GM19397 (cell line): ENCODE results near the gene CHMP4B.

Experiments
- ATAC-seq: cut with Tn5 transposase; IDR thresholded peaks from one replicate; pipeline ENCODE4 v1.9.1; 2021; ENCODE audit warnings: mild to moderate bottlenecking, moderate library complexity; ENCODE audit not compliant: unreplicated experiment

Gene CHMP4B, protein sequence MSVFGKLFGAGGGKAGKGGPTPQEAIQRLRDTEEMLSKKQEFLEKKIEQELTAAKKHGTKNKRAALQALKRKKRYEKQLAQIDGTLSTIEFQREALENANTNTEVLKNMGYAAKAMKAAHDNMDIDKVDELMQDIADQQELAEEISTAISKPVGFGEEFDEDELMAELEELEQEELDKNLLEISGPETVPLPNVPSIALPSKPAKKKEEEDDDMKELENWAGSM

GRCh38 chr20:33810885-33811775 lies at the start of gene CHMP4B:
Gene CHMP4B (plus strand): TSS chr20:33811348. CDS start chr20:33811469, 121 bp downstream.
- ATAC-seq = peak; percentile 97

DNA sequence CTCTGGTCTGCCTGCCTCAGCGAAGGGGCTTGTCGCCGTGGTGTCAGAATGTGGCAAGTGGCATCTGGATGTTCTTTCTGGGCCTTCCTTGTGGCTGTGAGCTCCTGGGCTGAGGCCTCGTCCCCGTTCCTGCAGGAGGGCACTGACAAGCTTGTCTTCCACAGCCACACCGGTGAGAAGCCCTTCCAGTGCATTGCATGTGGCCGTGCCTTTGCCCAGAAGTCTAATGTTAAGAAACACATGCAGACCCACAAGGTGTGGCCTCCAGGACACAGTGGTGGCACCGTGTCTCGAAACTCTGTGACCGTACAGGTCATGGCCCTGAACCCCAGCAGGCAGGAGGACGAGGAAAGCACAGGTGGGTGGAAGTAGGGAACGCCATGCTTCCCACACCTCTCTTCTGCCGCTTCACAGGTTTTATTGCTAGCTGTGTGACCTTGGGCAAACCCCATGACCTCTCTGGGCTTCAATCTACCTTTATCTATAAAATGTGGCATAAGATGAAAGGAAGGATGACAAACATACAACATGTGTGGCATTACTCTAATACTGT lies 49.4 kb upstream of the CHMP4B start:
- ATAC-seq = no peak

DNA sequence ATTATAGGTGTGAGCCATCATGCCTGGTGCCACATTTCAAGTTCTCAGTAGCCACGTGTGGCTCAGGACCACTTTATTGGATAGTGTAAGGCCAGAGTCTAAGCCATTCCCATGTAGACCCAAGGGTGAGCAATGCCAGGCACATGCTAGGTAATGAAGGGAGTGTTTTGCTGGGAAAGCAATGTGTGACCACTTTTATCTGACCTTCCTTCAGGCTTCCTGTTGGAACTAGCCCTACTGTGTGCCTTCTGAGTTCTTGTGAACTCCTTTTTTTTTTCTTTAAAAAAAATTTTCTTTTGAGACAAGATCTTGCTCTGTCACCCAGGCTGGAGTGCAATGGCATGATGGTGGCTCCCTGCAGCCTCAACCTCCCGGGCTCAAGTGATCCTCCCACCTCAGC lies 46.0 kb upstream of the CHMP4B start:
- ATAC-seq = no peak

GRCh38 chr20:33765592-33765991 lies 45.6 kb upstream of the CHMP4B start:
- ATAC-seq = no peak

GRCh38 chr20:33766686-33767085 lies 44.5 kb upstream of the CHMP4B start:
- no peak for ATAC-seq

- no peak for ATAC-seq
These were observed 43.4 kb upstream of the CHMP4B start for GRCh38 chr20:33767777-33768138.

DNA sequence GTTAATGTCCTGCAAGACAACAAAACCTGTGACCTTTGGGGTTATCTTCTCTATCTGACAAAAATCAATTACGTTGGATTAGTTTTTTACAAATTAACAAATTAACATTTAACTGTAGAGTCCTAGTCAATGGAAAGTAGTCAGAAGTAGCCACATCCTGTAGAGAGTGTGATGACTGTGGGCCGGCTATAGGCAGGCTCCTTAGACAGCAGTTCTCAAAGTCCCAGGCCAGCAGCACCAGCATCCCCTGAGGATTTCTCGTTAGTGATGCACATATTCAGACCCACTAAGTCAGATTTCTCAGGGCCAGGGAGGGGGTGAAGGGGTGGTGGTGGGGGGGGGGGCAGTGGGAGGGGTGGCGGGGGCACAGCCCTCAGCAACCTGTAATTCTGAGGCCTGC lies 42.1 kb upstream of the CHMP4B start:
- no peak for ATAC-seq

GRCh38 chr20:33770005-33770404 lies 41.1 kb upstream of the CHMP4B start:
- ATAC-seq = no peak

GRCh38 chr20:33771938-33772337 lies 39.2 kb upstream of the CHMP4B start:
- ATAC-seq = no peak

GRCh38 chr20:33772439-33772838 lies 38.7 kb upstream of the CHMP4B start:
- ATAC-seq = no peak

DNA sequence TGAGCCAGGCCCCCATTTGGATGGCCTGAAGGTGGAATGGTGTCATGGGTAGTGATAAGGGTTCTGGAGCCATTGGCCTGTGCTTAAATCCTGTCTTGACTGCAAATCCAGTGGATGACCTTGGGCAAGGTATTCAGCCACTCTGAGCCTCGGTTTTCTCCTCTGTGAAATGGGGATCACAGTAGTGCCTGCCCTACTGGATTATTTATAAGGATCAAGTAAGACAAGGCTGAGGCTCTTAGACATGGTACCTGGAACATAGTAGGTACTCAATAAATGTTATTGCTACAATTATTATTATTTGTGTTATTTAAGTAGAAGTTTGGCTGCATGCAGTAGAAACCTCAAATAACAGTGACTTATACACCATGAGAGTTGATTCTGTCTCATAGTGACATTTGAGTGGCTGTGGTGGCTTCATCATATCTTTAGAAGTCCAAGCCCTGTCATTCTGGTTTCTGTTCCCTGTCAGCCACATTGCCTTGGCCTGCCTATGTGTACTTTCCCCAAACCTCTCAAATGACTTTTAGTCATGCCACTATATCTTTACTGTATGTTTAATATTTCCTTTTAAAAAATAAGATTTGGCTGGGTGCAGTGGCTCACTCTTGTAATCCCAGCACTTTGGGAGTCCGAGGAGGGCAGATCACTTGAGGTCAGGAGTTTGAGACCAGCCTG lies 37.6 kb upstream of the CHMP4B start:
- peak; percentile 46 for ATAC-seq

DNA sequence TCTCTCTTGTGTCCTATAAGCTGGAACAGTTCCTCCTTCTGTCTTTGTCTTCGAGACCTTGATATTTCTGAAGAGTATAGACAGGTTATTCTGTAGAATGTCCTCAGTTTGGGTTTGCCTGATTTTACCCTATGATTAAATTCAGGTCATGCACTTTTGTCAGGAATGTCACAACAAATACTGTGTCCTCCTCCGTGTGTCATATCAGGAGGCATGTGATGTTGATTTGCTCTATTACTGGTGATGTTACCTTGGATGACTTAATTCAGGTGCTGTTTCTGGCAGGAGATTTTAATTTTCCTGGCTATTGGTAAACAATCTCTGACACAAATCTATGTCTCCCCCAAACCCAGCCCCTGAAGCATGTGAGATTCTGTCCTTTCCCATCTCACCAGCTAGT lies 33.3 kb upstream of the CHMP4B start:
- ATAC-seq = no peak

DNA sequence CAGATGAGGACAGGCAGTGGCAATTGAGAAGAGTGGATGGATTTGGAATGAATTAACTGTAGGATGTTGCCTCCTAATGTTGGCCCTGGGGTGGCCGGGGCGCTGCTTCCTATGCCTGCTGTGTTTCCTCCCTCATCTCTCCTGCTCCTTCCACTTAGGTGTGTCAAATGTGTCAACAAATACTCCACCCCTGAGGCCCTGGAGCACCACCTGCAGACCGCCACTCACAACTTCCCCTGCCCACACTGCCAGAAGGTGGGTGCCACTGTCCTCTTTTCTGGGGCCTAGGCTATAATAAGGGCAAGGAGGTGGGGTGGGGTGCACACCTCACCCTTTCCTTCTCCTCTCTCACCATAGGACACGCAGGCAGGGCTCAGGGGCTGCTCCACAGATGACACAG lies 30.0 kb upstream of the CHMP4B start:
- ATAC-seq = no peak

DNA sequence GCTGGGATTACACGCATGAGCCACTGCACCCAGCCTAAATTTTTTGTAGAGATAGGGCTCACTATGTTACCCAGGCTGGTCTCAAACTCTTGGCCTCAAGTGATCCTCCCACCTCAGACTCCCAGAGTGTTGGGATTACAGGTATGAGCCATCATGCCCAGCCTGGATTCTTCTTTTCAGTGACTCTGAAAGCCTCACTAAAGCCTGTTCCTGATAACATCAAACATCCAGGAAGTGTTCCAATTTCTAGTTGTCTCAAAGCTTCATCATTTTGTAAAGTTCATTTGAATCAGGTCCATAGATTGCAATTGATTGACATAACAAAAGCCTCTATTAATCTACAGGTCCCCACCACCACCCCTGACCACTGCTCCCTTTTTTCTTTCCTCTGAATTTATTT lies 29.2 kb upstream of the CHMP4B start:
- no peak for ATAC-seq

GRCh38 chr20:33783256-33783655 lies 27.9 kb upstream of the CHMP4B start:
- no peak for ATAC-seq

GRCh38 chr20:33783818-33784217 lies 27.3 kb upstream of the CHMP4B start:
- no peak for ATAC-seq

GRCh38 chr20:33784225-33784624 lies 26.9 kb upstream of the CHMP4B start:
- no peak for ATAC-seq

- no peak for ATAC-seq
These were observed 25.6 kb upstream of the CHMP4B start for GRCh38 chr20:33785503-33785902.

GRCh38 chr20:33787253-33787891 lies 23.8 kb upstream of the CHMP4B start:
- ATAC-seq = no peak

DNA sequence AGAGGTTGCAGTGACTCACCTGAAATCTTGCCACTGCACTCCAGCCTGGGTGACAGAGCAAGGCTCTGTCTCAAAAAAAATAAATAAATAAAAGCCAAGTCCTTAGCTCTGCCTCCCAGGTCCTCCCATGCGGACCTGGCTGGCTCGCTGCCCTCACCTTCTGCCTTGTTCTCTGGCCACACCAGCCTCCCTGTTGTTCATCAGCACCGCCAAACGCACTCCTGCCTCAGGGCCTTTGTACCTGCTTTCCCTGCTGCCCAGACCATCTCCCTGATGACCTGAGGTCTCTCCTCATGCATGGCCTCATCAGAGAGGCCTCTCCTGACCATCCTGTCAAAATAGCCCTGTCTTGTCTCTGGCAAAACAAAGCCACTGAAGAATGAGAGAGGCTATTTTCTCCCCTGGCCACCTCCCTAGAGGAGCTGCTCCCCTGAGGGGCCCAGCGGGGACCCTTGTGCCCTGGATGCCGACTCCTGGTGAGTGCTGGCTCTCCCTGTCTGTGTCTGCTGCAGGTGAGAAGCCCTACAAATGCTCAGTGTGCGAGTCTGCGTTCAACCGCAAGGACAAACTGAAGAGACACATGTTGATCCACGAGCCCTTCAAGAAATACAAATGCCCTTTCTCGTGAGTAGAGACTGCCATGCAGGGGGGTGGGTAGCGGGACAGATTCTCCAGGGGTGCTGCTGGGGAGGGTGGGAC lies 22.6 kb upstream of the CHMP4B start:
- ATAC-seq = no peak
